WI38 (cell line): ENCODE data around the gene GMDS.

Experiments
- H3K4me3 ChIP-seq: 2 replicates; pipeline ENCODE4 v1.5.1; 2011; ENCODE audit warnings: low read depth, mild to moderate bottlenecking, control low read depth, low read length
- TF ChIP-seq, protein P1 (sequence below): IDR thresholded peaks from 2 replicates; pipeline ENCODE4 v1.5.1; 2012; ENCODE audit warnings: low read depth, mild to moderate bottlenecking, control low read depth, low read length

GMDS gene

DNA sequence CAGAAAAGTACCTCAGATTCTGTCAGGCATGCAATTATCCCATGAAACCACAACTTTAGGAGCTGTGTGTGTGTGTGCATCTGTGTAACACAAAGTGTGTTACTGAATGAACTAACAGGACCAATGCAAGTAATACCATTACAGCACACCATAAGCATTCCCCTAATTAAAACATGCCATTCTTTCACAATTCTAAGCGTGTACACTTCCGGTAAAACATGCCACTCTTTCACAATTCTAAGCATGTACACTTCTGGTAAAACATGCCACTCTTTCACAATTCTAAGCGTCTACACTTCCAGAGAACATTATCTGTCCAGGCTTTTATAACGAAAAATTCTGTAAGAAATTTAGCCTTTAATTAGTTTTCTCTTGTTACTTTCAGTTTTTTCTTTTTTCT, 238.2 kb downstream of the GMDS start:
- no peak overlapping the region for H3K4me3 ChIP-seq
- TF ChIP-seq, protein P1, sequence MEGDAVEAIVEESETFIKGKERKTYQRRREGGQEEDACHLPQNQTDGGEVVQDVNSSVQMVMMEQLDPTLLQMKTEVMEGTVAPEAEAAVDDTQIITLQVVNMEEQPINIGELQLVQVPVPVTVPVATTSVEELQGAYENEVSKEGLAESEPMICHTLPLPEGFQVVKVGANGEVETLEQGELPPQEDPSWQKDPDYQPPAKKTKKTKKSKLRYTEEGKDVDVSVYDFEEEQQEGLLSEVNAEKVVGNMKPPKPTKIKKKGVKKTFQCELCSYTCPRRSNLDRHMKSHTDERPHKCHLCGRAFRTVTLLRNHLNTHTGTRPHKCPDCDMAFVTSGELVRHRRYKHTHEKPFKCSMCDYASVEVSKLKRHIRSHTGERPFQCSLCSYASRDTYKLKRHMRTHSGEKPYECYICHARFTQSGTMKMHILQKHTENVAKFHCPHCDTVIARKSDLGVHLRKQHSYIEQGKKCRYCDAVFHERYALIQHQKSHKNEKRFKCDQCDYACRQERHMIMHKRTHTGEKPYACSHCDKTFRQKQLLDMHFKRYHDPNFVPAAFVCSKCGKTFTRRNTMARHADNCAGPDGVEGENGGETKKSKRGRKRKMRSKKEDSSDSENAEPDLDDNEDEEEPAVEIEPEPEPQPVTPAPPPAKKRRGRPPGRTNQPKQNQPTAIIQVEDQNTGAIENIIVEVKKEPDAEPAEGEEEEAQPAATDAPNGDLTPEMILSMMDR: no peak

DNA sequence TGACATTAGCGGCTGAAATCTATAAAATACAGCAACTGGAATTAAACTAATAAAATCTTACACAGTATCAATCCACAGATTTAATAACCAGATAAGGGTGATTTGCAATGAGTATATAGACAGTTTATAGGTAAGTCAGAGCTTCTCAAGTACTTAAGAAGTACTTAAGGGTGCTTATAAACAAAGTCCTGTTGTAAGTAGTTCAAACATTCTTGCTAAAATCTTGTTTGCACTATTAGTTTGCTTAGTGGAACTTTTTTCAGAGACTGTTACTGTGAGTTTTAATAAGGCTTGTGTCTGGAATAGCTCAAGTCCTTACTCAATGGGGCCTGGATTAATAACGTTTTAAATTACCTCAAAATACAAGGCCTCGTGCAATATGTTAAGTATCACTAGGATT, 240.5 kb downstream of the GMDS start:
- no peak overlapping the region for H3K4me3 ChIP-seq
- TF ChIP-seq, protein P1: no peak

DNA sequence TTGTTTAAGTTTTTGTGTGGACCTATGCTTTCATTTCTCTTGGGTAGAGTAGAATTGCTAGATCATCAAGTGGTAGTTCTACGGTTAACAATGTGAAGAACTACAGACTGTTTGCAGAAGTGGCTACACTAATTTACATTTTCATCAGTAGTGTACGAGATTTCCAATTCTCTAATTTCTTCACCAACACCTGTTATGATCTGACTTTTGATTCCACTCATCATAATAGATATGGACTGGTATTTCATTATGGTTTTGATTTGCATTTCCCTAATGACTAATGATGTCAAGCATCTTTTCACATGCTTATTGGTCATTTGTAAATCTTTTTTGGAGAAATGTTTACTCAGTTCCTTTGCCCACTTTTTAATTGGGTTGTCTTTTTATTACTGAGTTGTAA, 244.4 kb downstream of the GMDS start:
- no peak overlapping the region for H3K4me3 ChIP-seq
- TF ChIP-seq, protein P1: no peak

DNA sequence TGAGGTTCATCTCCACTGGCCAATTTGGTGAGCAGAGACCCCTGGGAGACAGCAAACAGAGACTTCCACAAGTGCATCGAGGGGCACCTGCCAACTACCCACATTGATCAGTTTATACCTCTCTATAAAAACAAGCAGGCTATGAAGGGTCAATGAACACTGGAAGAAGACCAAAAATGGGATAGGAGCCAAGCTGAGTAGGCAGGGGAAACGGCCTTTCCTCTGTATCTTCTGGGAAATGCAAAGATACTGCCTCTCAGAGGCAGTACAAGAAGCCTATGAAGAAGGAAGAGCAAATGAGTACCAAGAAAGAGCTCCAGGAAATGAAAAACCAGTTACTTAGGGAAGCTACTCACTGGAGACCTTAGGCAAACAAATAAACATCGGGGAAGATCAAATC, 247.7 kb downstream of the GMDS start:
- no peak overlapping the region for H3K4me3 ChIP-seq
- TF ChIP-seq, protein P1: no peak

DNA sequence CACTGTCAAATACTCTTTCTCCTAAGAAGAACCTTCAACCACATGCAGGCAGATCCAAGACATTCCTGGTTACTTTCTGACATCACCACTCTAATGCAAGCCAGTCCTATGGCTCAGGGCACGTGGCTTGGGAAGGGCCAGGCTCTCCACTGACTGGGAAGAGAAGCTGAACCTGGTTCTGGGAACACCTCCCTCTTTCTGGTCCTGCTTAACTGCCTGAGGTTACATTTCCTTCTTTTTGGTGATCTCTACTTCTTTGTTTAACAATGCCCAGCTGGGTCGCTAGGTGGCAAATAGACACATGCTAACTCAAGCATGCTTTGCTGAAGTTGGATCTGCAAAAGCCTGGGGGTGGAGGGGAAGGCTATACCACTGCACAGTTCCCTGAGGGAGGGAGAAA, 249.8 kb downstream of the GMDS start:
- TF ChIP-seq, protein P1: no peak

DNA sequence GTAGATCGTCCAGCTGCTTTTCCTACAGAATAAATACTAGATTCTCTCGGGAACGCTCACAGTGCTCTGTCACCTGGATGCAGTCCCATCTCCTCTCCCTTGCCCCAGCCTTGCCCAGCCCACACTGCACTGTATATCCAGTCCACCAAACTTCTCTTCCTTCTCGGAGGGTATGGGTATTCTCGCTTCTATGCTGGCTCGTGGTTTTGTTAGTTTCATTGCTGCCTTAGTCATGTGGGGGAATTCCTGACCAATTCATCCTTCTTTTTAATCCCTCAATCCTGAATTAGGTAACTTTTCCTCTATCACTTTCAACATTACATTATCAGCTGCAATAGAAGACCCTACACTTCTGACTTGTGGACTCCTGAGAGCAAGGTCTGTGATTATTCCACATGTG, 252.4 kb downstream of the GMDS start:
- no peak overlapping the region for H3K4me3 ChIP-seq
- TF ChIP-seq, protein P1: no peak

More for the DNA sequence above, 249.8 kb downstream of the GMDS start:
- H3K4me3 ChIP-seq: no peak overlapping the region

DNA sequence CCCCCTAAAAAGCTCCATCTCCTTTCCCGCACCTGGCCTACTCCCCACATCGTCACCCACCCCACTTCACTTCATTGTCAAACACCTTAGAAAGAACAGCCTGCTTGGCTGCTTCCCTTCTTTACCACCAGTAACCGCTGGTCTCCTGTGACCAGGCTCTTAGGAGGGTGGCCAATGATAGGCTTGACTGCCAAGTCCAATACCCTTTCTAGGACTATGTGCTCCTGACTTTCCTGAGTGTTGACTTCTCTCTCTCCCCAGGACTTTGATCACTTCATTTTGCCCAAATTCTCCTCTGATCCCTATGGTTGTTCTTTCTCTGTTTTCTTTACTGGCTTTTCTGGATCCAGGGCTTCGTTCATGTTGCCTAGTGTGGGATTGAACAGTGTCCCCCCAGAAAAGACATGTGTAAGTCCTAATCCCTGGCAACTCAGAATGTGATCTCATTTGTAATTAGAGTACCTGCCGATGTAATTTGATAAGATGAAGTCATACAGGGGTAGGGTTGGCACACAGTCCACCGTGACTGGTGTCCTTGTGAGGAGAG, 254.0 kb downstream of the GMDS start:
- no peak overlapping the region for H3K4me3 ChIP-seq
- TF ChIP-seq, protein P1: no peak
